Ovary (tissue), 3 donors: Measurements from ENCODE around the gene C1orf159.

Experiments
- EP300 ChIP-seq: sonication (generic); formaldehyde crosslinking; IDR thresholded peaks from one replicate; pipeline ENCODE4 v1.6.1; 2017; ENCODE audit warnings: antibody characterized with exemption
- POLR2A ChIP-seq: fragments of 450-650 bp; IDR thresholded peaks from one replicate; pipeline ENCODE4 v1.6.1; 2017; ENCODE audit warnings: antibody characterized with exemption, mild to moderate bottlenecking, moderate library complexity
- TF ChIP-seq, protein P1 (sequence below), 3 donors: fragments of 450-650 bp in 2 of 3; fragments of 200-600 bp in 1 of 3; IDR thresholded peaks; one replicate each; pipeline versions ENCODE4 v1.5.1 to v1.8.0; 2016 to 2022; ENCODE audit warnings: antibody characterized with exemption in 3 of 3, mild to moderate bottlenecking in 1 of 3
- donor health status: DM: no; HTN: no; CAD: no.

DNA sequence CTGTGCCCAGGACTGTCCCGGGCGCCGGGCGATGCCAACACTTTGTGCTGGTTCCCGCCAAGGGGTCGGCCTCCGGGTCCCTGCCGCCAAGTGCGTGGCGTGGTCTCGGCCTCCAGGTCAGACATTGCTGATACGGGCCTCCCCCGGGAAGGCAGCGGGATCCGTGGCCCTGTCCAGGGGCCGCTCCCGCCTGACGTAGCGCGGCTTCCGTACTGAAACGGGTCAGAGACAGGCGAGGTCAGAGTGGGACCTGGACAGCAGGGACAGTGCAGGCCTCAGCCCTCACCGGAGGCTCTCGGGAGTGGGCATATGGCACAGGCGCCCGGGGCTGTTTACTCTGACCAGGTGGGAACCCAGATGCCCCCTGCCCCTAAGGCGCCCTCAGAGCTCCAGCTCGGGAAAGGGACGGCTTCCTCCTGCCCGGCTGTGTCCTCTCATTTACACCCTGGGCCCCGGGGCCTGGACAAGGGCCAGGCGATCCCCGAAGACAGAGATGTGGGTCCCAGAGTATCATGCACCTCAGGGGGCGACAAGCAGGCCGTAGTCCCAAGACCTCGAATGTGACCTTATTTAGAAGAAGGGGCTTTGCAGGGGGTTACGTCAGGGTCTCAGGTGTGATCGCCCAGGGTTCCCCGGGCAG, 33.0 kb downstream of the C1orf159 start:
- no peak for TF ChIP-seq POLR2A
- TF ChIP-seq, protein P1, sequence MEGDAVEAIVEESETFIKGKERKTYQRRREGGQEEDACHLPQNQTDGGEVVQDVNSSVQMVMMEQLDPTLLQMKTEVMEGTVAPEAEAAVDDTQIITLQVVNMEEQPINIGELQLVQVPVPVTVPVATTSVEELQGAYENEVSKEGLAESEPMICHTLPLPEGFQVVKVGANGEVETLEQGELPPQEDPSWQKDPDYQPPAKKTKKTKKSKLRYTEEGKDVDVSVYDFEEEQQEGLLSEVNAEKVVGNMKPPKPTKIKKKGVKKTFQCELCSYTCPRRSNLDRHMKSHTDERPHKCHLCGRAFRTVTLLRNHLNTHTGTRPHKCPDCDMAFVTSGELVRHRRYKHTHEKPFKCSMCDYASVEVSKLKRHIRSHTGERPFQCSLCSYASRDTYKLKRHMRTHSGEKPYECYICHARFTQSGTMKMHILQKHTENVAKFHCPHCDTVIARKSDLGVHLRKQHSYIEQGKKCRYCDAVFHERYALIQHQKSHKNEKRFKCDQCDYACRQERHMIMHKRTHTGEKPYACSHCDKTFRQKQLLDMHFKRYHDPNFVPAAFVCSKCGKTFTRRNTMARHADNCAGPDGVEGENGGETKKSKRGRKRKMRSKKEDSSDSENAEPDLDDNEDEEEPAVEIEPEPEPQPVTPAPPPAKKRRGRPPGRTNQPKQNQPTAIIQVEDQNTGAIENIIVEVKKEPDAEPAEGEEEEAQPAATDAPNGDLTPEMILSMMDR (IDR thresholded peaks at IDR 0.05), result no peak
- no peak for TF ChIP-seq EP300
